Islet of Langerhans (tissue), 1 donor: ENCODE results near the gene ACTL6B.

Experiments
- FAIRE-seq: peaks from one replicate; lab custom pipeline; 2011; peaks lifted over from hg19 to GRCh38; lab: Jason Lieb, UNC

Gene ACTL6B

DNA sequence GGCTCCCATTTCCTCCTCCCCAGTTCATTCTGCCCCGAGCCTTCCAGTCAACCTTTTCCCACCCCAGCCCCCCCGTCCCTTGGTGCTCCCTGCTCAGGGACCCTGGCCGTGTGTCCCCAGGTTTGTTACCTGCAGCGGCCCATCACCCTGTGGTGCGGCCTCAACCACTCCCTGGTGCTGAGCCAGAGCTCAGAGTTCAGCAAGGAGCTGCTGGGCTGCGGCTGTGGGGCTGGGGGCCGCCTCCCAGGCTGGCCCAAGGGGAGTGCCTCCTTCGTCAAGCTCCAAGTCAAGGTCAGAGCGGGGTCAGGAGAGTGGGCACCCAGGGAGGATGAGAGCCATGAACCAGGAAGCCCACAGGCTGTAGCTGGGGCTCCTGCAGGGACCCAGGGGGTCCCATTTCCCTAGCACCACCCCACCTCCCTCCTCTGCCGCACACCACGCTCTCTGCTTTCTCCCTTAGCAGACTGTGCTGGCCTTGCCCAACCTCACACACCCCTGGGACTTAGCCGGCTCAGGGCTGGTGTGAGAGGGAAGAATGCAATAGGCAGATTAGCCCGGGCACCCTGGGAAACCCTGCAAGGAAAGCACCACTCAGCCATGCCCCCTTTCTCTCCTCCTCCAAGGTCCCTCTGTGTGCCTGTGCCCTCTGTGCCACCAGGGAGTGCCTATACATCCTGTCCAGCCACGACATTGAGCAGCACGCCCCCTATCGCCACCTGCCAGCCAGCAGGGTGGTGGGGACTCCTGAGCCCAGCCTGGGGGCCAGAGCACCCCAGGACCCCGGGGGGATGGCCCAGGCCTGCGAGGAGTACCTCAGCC lies 56.1 kb downstream of the ACTL6B start:
- no peak for FAIRE-seq

DNA sequence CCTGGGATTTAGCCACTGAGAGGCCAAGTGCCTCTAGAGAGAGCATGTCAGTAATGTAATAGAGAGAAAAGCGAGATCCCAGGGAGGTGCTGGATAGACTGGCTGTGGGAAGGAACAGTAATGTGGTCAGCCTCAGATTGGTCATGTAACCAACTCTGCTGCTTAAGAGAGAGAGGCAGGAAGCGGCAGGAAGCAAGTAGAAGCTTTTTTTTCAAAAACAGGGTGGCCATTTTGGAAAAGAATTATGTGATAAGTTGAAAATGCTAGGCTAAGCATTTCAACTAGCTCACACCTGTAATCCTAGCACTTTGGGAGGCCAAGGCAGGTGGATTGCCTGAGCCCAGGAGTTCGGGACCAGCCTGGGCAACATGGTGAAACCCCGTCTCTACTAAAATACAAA lies 57.8 kb downstream of the ACTL6B start:
- no peak for FAIRE-seq

- no peak for FAIRE-seq
Observed at GRCh38 chr7:100595188-100595587, 61.1 kb downstream of the ACTL6B start.
